B cell (primary cell): ENCODE results near the gene ATXN1. TPM values are rescaled to one million over a fixed set of nuclear protein-coding genes. Genes with fewer than 3 reads are reported as not detected.

ENCODE experiments used
- ATAC-seq: fragments of 200-7000 bp; cut with Tn5 transposase; one replicate; pipeline ENCODE4 v1.10.0; 2021; ENCODE audit warnings: low read depth, mild to moderate bottlenecking, moderate number of reproducible peaks, moderate library complexity
- CTCF ChIA-PET: fragments of 350-600 bp; sonication (Branson Sonifier 250); formaldehyde crosslinking; loops from one replicate; lab custom pipeline; 2021; ENCODE audit warnings: antibody characterized with exemption, inconsistent platforms; lab: Charles Lee
- POLR2A ChIA-PET: fragments of 350-600 bp; sonication (Branson Sonifier 250); formaldehyde crosslinking; loops from one replicate; lab custom pipeline; 2021; ENCODE audit warnings: antibody characterized with exemption; lab: Charles Lee
- DNase-seq: peaks from one replicate; pipeline ENCODE4 v3.0.0; 2013
- H2AFZ ChIP-seq: 2 replicates; pipeline ENCODE4 v1.6.1; 2012; ENCODE audit warnings: mild to moderate bottlenecking, low read depth, low read length; ENCODE audit not compliant: insufficient read depth, poor library complexity, severe bottlenecking
- H3K27ac ChIP-seq, 2 donors: 1 replicate in 1 of 2; 2 replicates in 1 of 2; pipeline ENCODE4 v1.5.1; 2012 to 2013; ENCODE audit warnings: low read length in 2 of 2, mild to moderate bottlenecking in 2 of 2, moderate library complexity in 1 of 2
- H3K27me3 ChIP-seq, 4 experiments: fragments of 200-600 bp in 1 of 4; sonication (generic) in 1 of 4; replicated peaks in 1 of 4; 1 replicate in 2 of 4; 2 replicates in 2 of 4; pipeline versions ENCODE4 v1.6.1 to v1.7.0; 2013 to 2016; ENCODE audit warnings: low read length in 3 of 4, mild to moderate bottlenecking in 2 of 4, mixed read lengths in 1 of 4, moderate library complexity in 1 of 4; ENCODE audit not compliant: insufficient read depth in 4 of 4, control insufficient read depth in 3 of 4; ENCODE audit errors: control extremely low read depth in 1 of 4
- H3K36me3 ChIP-seq, 2 experiments: replicated peaks in 1 of 2; 1 replicate in 1 of 2; 2 replicates in 1 of 2; pipeline versions ENCODE4 v1.6.1 to v1.7.1; 2013; ENCODE audit warnings: low read length in 1 of 2; ENCODE audit not compliant: insufficient read depth in 2 of 2, control insufficient read depth in 1 of 2; ENCODE audit errors: control extremely low read depth in 1 of 2, extremely low read depth in 1 of 2
- H3K4me1 ChIP-seq, 2 donors: fragments of 200-600 bp in 1 of 2; sonication (generic) in 1 of 2; 1 replicate in 1 of 2; 2 replicates in 1 of 2; pipeline versions ENCODE4 v1.5.1 to v1.6.1; 2013 to 2017; ENCODE audit warnings: low read length in 2 of 2; ENCODE audit not compliant: control insufficient read depth in 2 of 2, insufficient read depth in 2 of 2
- H3K4me2 ChIP-seq: replicated peaks from 2 replicates; pipeline ENCODE3; 2012; ENCODE audit warnings: mild to moderate bottlenecking, low read depth, low read length; ENCODE audit not compliant: poor library complexity, severe bottlenecking
- H3K4me3 ChIP-seq, 5 experiments: fragments of 200-600 bp in 1 of 5; sonication (generic) in 1 of 5; 1 replicate in 3 of 5; 2 replicates in 2 of 5; pipeline versions ENCODE4 v1.5.1 to v1.7.0; 2011 to 2016; ENCODE audit warnings: low read length in 4 of 5, mild to moderate bottlenecking in 4 of 5, low read depth in 2 of 5, control low read depth in 1 of 5, moderate library complexity in 1 of 5; ENCODE audit not compliant: insufficient read depth in 1 of 5; ENCODE audit errors: control extremely low read depth in 1 of 5, extremely low read depth in 1 of 5
- H3K79me2 ChIP-seq: fragments of 200-600 bp; sonication (generic); one replicate; pipeline ENCODE4 v1.6.0; 2016; ENCODE audit warnings: low read length; ENCODE audit not compliant: control insufficient read depth, insufficient read depth
- H3K9ac ChIP-seq: fragments of 200-600 bp; sonication (generic); 2 replicates; pipeline ENCODE4 v1.6.1; 2017; ENCODE audit warnings: mild to moderate bottlenecking, low read length, moderate library complexity
- H3K9me3 ChIP-seq, 3 donors: one replicate each; pipeline versions ENCODE4 v1.6.1 to v1.7.1; 2013; ENCODE audit warnings: low read length in 2 of 3; ENCODE audit not compliant: control insufficient read depth in 2 of 3, insufficient read depth in 1 of 3; ENCODE audit errors: control extremely low read depth in 1 of 3
- H4K20me1 ChIP-seq: 2 replicates; pipeline ENCODE4 v1.6.0; 2012; ENCODE audit warnings: mild to moderate bottlenecking, low read length; ENCODE audit not compliant: insufficient read depth, control insufficient read depth, poor library complexity, severe bottlenecking
- H3K27ac Mint-ChIP-seq: one replicate; pipeline ENCODE4 v1.8.0; 2021; ENCODE audit warnings: mixed read lengths
- H3K27me3 Mint-ChIP-seq: one replicate; pipeline ENCODE4 v1.8.0; 2021; ENCODE audit warnings: mixed read lengths
- H3K4me1 Mint-ChIP-seq: one replicate; pipeline ENCODE4 v1.8.0; 2021; ENCODE audit warnings: mixed read lengths
- H3K4me3 Mint-ChIP-seq: one replicate; pipeline ENCODE4 v1.8.0; 2021; ENCODE audit warnings: mixed read lengths
- H3K9me3 Mint-ChIP-seq: one replicate; pipeline ENCODE4 v1.8.0; 2022; ENCODE audit warnings: mixed read lengths; ENCODE audit not compliant: insufficient read depth
- CTCF ChIP-seq: fragments of 200-600 bp; IDR thresholded peaks from one replicate; pipeline ENCODE4 v1.8.0; 2022; ENCODE audit warnings: antibody characterized with exemption, mild to moderate bottlenecking
- EZH2 ChIP-seq: IDR thresholded peaks from 2 replicates; pipeline ENCODE4 v1.6.1; 2012; ENCODE audit warnings: borderline replicate concordance, low read depth, mild to moderate bottlenecking, moderate library complexity, low read length; ENCODE audit not compliant: insufficient read depth, poor library complexity, severe bottlenecking
- WGBS: methylation state at CpG from one replicate; pipeline ENCODE4 v1.1.5; 2013; ENCODE audit warnings: missing lambda C conversion rate; ENCODE audit not compliant: insufficient coverage; 5-methylcytosine and 5-hydroxymethylcytosine counted together
- intact Hi-C: fragments of 100-400 bp; cut with micrococcal nuclease; formaldehyde crosslinking; loops from one replicate; pipeline ENCODE4 v1.10.0; 2022
- polyA plus RNA-seq: library from polyadenylated mRNA; depleted of rRNA; stranded (reverse); fragments of >200 nt; gene quantifications from 2 replicates; pipeline ENCODE4 v1.2.3, GENCODE V29; 2012
- total RNA-seq, 2 donors: library from RNA; stranded (reverse); fragments of 120-200 nt in 1 of 2; gene quantifications; 1 replicate in 1 of 2; 2 replicates in 1 of 2; pipeline versions ENCODE4 v1.2.3 to v1.2.4, GENCODE V29; 2013 to 2022

The ATXN1 gene
- total and polyA plus RNA-seq, 2 donors (not counting 1 experiment from before 2014, with no cell fraction given), result 5.7 to 63.8 TPM

- H4K20me1 ChIP-seq, result no peaks in the 10 kb centered on the region
- H3K4me2 ChIP-seq, result no peak overlapping the region
- TF ChIP-seq CTCF (no peak), EZH2 (no peak)
- no peak overlapping the region for H2AFZ ChIP-seq
- peaks cover 3% of the 10 kb centered on the region for H3K27me3 Mint-ChIP-seq
- ChIA-PET POLR2A (interaction anchor here (0.7 kb wide), 1 partner anchor 26 kb away, joined by 3 read pairs; no protein-coding TSS in a partner anchor), CTCF (interaction anchor here (0.8 to 2.5 kb wide), 3 partner anchors 38 to 401 kb away, joined by 3 to 6 read pairs (median 4); no protein-coding TSS in a partner anchor)
- H3K4me1 ChIP-seq, result peaks cover 0 to 3% of the 10 kb centered on the region in 2 donors
- no peaks in the 10 kb centered on the region for H3K36me3 ChIP-seq
- H3K9me3 ChIP-seq, result no peaks in the 10 kb centered on the region
- peaks cover 0 to 2% (median 0%) of the 10 kb centered on the region in 4 experiments for H3K27me3 ChIP-seq
- H3K27ac ChIP-seq, result no peak overlapping the region
- peaks cover 24% of the 10 kb centered on the region for H3K4me1 Mint-ChIP-seq
- intact Hi-C loops, result no loop called here
- WGBS, result 100% methylated on average over 6 of the region's 6 CpGs
- DNase-seq (no peak), ATAC-seq (no peak)
- H3K79me2 ChIP-seq, result no peaks in the 10 kb centered on the region
- no peak overlapping the region for H3K9ac ChIP-seq
- no peaks in the 10 kb centered on the region for H3K9me3 Mint-ChIP-seq
- no peak overlapping the region for H3K4me3 ChIP-seq
- H3K4me3 Mint-ChIP-seq, result no peak overlapping the region
- no peak overlapping the region for H3K27ac Mint-ChIP-seq
Observed at GRCh38 chr6:16733085-16733484, 28.2 kb downstream of the ATXN1 start.

- no peak for TF ChIP-seq EZH2
- TF ChIP-seq CTCF, result no peak
- no peak overlapping the region for H3K27ac Mint-ChIP-seq
- no peak overlapping the region for H2AFZ ChIP-seq
- H3K79me2 ChIP-seq, result no peaks in the 10 kb centered on the region
- H3K9me3 Mint-ChIP-seq, result no peaks in the 10 kb centered on the region
- peak overlapping the region; percentile 40 for H3K4me3 Mint-ChIP-seq
- POLR2A ChIA-PET, result interaction anchor here (0.7 kb wide), 1 partner anchor 19 kb away, joined by 8 read pairs; no protein-coding TSS in a partner anchor
- H3K9ac ChIP-seq, result no peak overlapping the region
- no peak for DNase-seq
- peak; percentile 21 for ATAC-seq
- H3K4me3 ChIP-seq, result no peak overlapping the region
- CTCF ChIA-PET, result interaction anchor here (0.6 to 2.5 kb wide), 5 partner anchors 17 to 1966 kb away, joined by 3 to 6 read pairs (median 4); partner anchors contain the start of gene ATXN1
- 71% methylated on average over 1 of the region's 6 CpGs for WGBS
- H3K27me3 Mint-ChIP-seq, result peaks cover 3% of the 10 kb centered on the region
- H3K4me1 ChIP-seq, result peaks cover 0 to 3% of the 10 kb centered on the region in 2 donors
- H3K27ac ChIP-seq, result no peak overlapping the region
- intact Hi-C loops, result no loop called here
- H3K36me3 ChIP-seq, result no peaks in the 10 kb centered on the region
- H3K4me2 ChIP-seq, result peak overlapping the region; percentile 10
- peaks cover 20% of the 10 kb centered on the region for H3K4me1 Mint-ChIP-seq
- no peaks in the 10 kb centered on the region for H4K20me1 ChIP-seq
- no peaks in the 10 kb centered on the region for H3K9me3 ChIP-seq
- H3K27me3 ChIP-seq, result peaks cover 0 to 2% (median 0%) of the 10 kb centered on the region in 4 experiments
Observed at GRCh38 chr6:16731478-16732051, 29.7 kb downstream of the ATXN1 start.
